GM12872 (cell line): Measurements from ENCODE around the gene LDLRAD4.

Experiments
- CTCF ChIP-seq: IDR thresholded peaks from 3 replicates; pipeline ENCODE4 v1.5.1; 2011; ENCODE audit warnings: low read depth, mild to moderate bottlenecking, low read length, moderate library complexity; ENCODE audit not compliant: insufficient read depth

LDLRAD4 gene

GRCh38 chr18:13339653-13340052 lies 121.1 kb downstream of the LDLRAD4 start:
- no peak for TF ChIP-seq CTCF

- no peak for TF ChIP-seq CTCF
These were observed 134.7 kb downstream of the LDLRAD4 start for GRCh38 chr18:13353084-13353823.

- TF ChIP-seq CTCF: no peak
These were observed 135.8 kb downstream of the LDLRAD4 start for GRCh38 chr18:13354402-13354801.

- no peak for TF ChIP-seq CTCF
These were observed 137.5 kb downstream of the LDLRAD4 start for GRCh38 chr18:13356032-13356431.

- no peak for TF ChIP-seq CTCF
These were observed 138.7 kb downstream of the LDLRAD4 start for GRCh38 chr18:13357289-13357688.

GRCh38 chr18:13359210-13359609 lies 140.7 kb downstream of the LDLRAD4 start:
- no peak for TF ChIP-seq CTCF

GRCh38 chr18:13361431-13361830 lies 142.9 kb downstream of the LDLRAD4 start:
- no peak for TF ChIP-seq CTCF
